ENCODE results near the gene FIGNL2. TPM values are rescaled to one million over a fixed set of nuclear protein-coding genes. Genes with fewer than 3 reads are reported as not detected.
A peak's percentile ranks its signal among the peaks of the same experiment; 100 is the strongest.

Gene FIGNL2
- total RNA-seq, 1 experiment from 2014 or later: 0.21 TPM

DNA sequence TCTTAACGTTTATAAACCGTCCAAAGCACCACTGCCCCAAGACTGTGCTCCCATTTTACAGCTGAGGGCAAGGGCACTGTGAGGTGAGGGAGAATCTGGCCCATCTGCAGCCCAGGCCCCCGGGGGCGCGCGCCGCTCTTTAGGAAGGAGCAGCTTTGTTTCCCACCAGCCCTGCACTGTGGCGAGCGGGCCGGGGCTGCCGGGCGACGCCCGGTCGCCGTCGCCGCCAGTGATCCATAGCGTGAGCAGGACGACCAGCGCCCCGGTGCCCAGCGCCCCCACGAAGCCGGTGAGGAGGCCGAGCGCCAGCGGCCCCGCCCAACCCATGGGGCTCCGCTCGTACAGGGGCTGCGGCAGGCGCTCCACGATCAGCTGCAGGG, 34.6 kb downstream of the FIGNL2 start:
- H3K36me3 ChIP-seq (ENCODE audit: insufficient read depth, low read length, poor library complexity, severe bottlenecking): no peaks in the 10 kb centered on the region
- H3K4me1 ChIP-seq (ENCODE audit: insufficient read depth, low read length, poor library complexity, severe bottlenecking): peaks cover 5% of the 10 kb centered on the region
- intact Hi-C loops (cut with micrococcal nuclease; ENCODE audit: unreplicated experiment): no loop called here
- TF ChIP-seq EZH2 (IDR thresholded peaks at IDR 0.05; ENCODE audit: borderline replicate concordance, low read depth, low read length, poor library complexity, severe bottlenecking): no peak
- TF ChIP-seq, protein P1, sequence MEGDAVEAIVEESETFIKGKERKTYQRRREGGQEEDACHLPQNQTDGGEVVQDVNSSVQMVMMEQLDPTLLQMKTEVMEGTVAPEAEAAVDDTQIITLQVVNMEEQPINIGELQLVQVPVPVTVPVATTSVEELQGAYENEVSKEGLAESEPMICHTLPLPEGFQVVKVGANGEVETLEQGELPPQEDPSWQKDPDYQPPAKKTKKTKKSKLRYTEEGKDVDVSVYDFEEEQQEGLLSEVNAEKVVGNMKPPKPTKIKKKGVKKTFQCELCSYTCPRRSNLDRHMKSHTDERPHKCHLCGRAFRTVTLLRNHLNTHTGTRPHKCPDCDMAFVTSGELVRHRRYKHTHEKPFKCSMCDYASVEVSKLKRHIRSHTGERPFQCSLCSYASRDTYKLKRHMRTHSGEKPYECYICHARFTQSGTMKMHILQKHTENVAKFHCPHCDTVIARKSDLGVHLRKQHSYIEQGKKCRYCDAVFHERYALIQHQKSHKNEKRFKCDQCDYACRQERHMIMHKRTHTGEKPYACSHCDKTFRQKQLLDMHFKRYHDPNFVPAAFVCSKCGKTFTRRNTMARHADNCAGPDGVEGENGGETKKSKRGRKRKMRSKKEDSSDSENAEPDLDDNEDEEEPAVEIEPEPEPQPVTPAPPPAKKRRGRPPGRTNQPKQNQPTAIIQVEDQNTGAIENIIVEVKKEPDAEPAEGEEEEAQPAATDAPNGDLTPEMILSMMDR (conservative IDR thresholded peaks at IDR 0.05; ENCODE audit: low read depth, low read length): no peak
- POLR2A ChIA-PET (ENCODE audit: low non-redundant PET): no interaction called here
- BruUV-seq (replicated peaks): no TSS peak
- peak overlapping the region; percentile 54 for H3K4me3 ChIP-seq (ENCODE audit: low read depth, low read length, poor library complexity, severe bottlenecking)
- no peak for DNase-seq (ENCODE audit: low spot score)
- CTCF ChIA-PET: no interaction called here
- no peak overlapping the region for H3K27ac ChIP-seq (ENCODE audit: low read depth, low read length, poor library complexity, severe bottlenecking)
- peaks cover 13% of the 10 kb centered on the region for H3K27me3 ChIP-seq (replicated peaks; ENCODE audit: insufficient read depth, low read depth, low read length, poor library complexity)
- H3K9me3 ChIP-seq (ENCODE audit: low read depth, low read length, poor library complexity, severe bottlenecking): no peaks in the 10 kb centered on the region

DNA sequence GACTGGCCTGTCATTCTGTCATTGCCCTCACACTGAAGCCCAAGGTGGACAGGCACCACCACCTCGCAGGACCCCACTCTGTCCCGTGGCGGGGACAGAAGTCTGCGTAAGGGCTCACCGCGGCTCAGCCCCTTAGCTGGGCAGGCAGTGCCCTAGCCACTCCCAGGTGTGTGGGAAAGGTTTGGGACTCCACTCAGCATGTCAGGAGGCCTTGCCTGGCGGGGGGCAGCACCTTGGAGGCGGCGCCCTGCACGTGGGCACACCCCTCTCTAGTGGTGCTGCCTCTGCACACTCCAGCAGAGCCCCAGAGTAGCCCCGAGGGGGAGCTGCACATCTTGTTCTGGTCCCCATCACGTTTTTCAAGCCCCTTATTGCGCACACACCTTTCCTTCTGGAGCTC, 35.6 kb downstream of the FIGNL2 start:
- Histone ChIP-seq H3K4me3 (ENCODE audit: low read depth, low read length, poor library complexity, severe bottlenecking) (no peak overlapping the region), H3K27me3 (replicated peaks; ENCODE audit: insufficient read depth, low read depth, low read length, poor library complexity) (peaks cover 13% of the 10 kb centered on the region), H3K27ac (ENCODE audit: low read depth, low read length, poor library complexity, severe bottlenecking) (no peak overlapping the region), H3K4me1 (ENCODE audit: insufficient read depth, low read length, poor library complexity, severe bottlenecking) (peaks cover 5% of the 10 kb centered on the region), H3K9me3 (ENCODE audit: low read depth, low read length, poor library complexity, severe bottlenecking) (no peaks in the 10 kb centered on the region), H3K36me3 (ENCODE audit: insufficient read depth, low read length, poor library complexity, severe bottlenecking) (no peaks in the 10 kb centered on the region)
- intact Hi-C loops (cut with micrococcal nuclease; ENCODE audit: unreplicated experiment): no loop called here
- no peak for DNase-seq (ENCODE audit: low spot score)
- ChIA-PET CTCF (no interaction called here), POLR2A (ENCODE audit: low non-redundant PET) (no interaction called here)
- BruUV-seq (replicated peaks): no TSS peak
- no peak for TF ChIP-seq EZH2 (IDR thresholded peaks at IDR 0.05; ENCODE audit: borderline replicate concordance, low read depth, low read length, poor library complexity, severe bottlenecking)
- TF ChIP-seq, protein P1 (conservative IDR thresholded peaks at IDR 0.05; ENCODE audit: low read depth, low read length): no peak

DNA sequence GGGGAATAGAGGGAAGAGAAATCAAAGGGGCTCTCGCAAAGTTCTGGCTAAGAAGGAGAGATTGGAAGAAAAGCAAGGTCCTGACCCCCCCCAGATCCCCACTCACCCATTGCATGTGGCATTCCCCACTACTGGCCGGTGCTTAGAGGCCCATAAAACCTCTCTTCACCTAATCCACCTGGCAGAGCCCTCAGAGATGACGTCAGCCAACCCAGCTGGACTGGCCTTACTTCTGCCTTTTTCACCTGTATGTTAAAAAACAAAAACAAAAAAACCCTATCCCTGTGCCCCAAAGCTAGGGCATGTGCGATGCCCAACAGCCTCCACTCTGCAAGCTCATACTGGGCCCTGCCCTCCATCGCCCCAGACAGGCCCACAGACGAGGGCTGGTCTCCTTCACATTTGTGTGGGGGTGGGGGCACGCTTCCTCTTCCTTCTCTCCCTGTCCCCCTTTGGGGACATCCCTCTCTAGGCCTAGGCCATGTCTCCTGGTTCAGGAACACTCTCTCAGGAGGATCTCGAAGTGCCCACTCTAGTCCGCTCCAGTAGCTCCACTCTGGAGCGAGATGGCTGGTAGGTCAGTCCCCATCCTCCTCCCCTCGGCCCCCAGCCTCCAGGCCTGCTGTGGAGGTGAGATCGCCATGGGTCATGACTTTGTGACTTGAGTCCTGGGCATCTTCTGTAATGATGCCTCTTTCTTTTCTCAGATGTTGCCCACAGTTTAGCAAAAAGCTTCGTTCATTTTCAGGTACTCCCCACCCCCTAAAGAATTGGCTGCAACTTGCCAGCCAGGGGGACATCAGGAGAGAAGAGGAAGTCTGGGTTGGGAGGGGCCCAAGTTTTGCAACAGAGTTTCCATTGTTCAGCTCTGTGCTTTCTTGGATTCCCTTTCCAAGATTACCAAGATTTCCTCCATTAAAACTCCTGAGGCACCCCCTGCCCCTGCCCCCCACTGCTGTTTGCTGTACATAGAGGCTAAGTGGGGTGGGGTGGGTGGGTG, 37.0 kb downstream of the FIGNL2 start:
- H3K27me3 ChIP-seq (replicated peaks; ENCODE audit: insufficient read depth, low read depth, low read length, poor library complexity): peaks cover 13% of the 10 kb centered on the region
- H3K4me1 ChIP-seq (ENCODE audit: insufficient read depth, low read length, poor library complexity, severe bottlenecking): peaks cover 5% of the 10 kb centered on the region
- TF ChIP-seq, protein P1 (conservative IDR thresholded peaks at IDR 0.05; ENCODE audit: low read depth, low read length): no peak
- no peak for TF ChIP-seq EZH2 (IDR thresholded peaks at IDR 0.05; ENCODE audit: borderline replicate concordance, low read depth, low read length, poor library complexity, severe bottlenecking)
- no TSS peak for BruUV-seq (replicated peaks)
- intact Hi-C loops (cut with micrococcal nuclease; ENCODE audit: unreplicated experiment): no loop called here
- no peak overlapping the region for H3K27ac ChIP-seq (ENCODE audit: low read depth, low read length, poor library complexity, severe bottlenecking)
- no peak for DNase-seq (ENCODE audit: low spot score)
- H3K4me3 ChIP-seq (ENCODE audit: low read depth, low read length, poor library complexity, severe bottlenecking): no peak overlapping the region
- CTCF ChIA-PET: no interaction called here
- no peaks in the 10 kb centered on the region for H3K36me3 ChIP-seq (ENCODE audit: insufficient read depth, low read length, poor library complexity, severe bottlenecking)
- H3K9me3 ChIP-seq (ENCODE audit: low read depth, low read length, poor library complexity, severe bottlenecking): no peaks in the 10 kb centered on the region
- POLR2A ChIA-PET (ENCODE audit: low non-redundant PET): no interaction called here

Measured in A673 (cell line).